MM.1S (cell line): ENCODE measurements around the gene CCNA1.

Source experiments
- DNase-seq: peaks from one replicate; pipeline ENCODE4 v3.0.0-alpha.2; 2015
- H2AFZ ChIP-seq: fragments of 300-600 bp; sonication (generic); 2 replicates; pipeline ENCODE4 v1.6.0; 2016; ENCODE audit warnings: antibody characterized with exemption, low read length
- H3F3A ChIP-seq: fragments of 300-600 bp; sonication (generic); 2 replicates; pipeline ENCODE4 v1.6.1; 2016; ENCODE audit warnings: mild to moderate bottlenecking, antibody characterized with exemption, low read length, moderate library complexity, mixed read lengths; ENCODE audit not compliant: insufficient read depth
- H3K27ac ChIP-seq: fragments of 300-600 bp; sonication (generic); 2 replicates; pipeline ENCODE4 v1.5.1; 2016; ENCODE audit warnings: mild to moderate bottlenecking, low read length
- H3K27me3 ChIP-seq: fragments of 300-600 bp; sonication (generic); replicated peaks from 2 replicates; pipeline ENCODE4 v1.6.0; 2016; ENCODE audit warnings: low read length; ENCODE audit not compliant: insufficient read depth
- H3K36me3 ChIP-seq: fragments of 300-600 bp; sonication (generic); replicated peaks from 2 replicates; pipeline ENCODE4 v1.6.1; 2016; ENCODE audit warnings: mild to moderate bottlenecking, low read length, mixed read lengths; ENCODE audit not compliant: insufficient read depth
- H3K4me1 ChIP-seq: fragments of 300-600 bp; sonication (generic); 2 replicates; pipeline ENCODE4 v1.6.1; 2016; ENCODE audit warnings: low read length, mixed read lengths
- H3K4me2 ChIP-seq: fragments of 300-600 bp; sonication (generic); 2 replicates; pipeline ENCODE4 v1.6.0; 2016; ENCODE audit warnings: low read depth, low read length
- H3K4me3 ChIP-seq: fragments of 300-600 bp; sonication (generic); 2 replicates; pipeline ENCODE4 v1.5.1; 2016; ENCODE audit warnings: low read length, mixed read lengths
- H3K79me2 ChIP-seq: fragments of 300-600 bp; sonication (generic); 2 replicates; pipeline ENCODE4 v1.6.1; 2016; ENCODE audit warnings: mixed run types, low read length, mixed read lengths
- H3K9ac ChIP-seq: fragments of 300-600 bp; sonication (generic); 2 replicates; pipeline ENCODE4 v1.6.1; 2016; ENCODE audit warnings: low read length, mixed read lengths
- H3K9me2 ChIP-seq: fragments of 300-600 bp; sonication (generic); replicated peaks from 2 replicates; pipeline ENCODE4 v1.6.1; 2016; ENCODE audit warnings: mild to moderate bottlenecking, low read length, mixed read lengths; ENCODE audit not compliant: insufficient read depth
- H3K9me3 ChIP-seq: fragments of 300-600 bp; sonication (generic); replicated peaks from 2 replicates; pipeline ENCODE4 v1.6.1; 2016; ENCODE audit warnings: mild to moderate bottlenecking, low read length, mixed read lengths; ENCODE audit not compliant: insufficient read depth
- H4K20me1 ChIP-seq: fragments of 300-600 bp; sonication (generic); 2 replicates; pipeline ENCODE4 v1.6.1; 2016; ENCODE audit warnings: mild to moderate bottlenecking, low read length, moderate library complexity, mixed read lengths; ENCODE audit not compliant: insufficient read depth
- CTCF ChIP-seq: fragments of 300-600 bp; sonication (generic); IDR thresholded peaks from 2 replicates; pipeline ENCODE4 v1.5.1; 2016; ENCODE audit warnings: antibody characterized with exemption, low read length, mixed read lengths
- EZH2 ChIP-seq: fragments of 300-600 bp; sonication (generic); optimal IDR thresholded peaks from 2 replicates; pipeline ENCODE3; 2017; ENCODE audit warnings: low read depth, mild to moderate bottlenecking, antibody characterized with exemption, low read length, mixed read lengths
- EZH2phosphoT487 ChIP-seq: fragments of 300-600 bp; sonication (generic); IDR thresholded peaks from 2 replicates; pipeline ENCODE4 v1.6.1; 2018; ENCODE audit warnings: antibody characterized with exemption, low read length

CCNA1 gene

GRCh38 chr13:36476661-36477060 is 44.4 kb downstream of the CCNA1 start:
- Histone ChIP-seq H3K27me3 (no peaks in the 10 kb centered on the region), H3K4me1 (no peaks in the 10 kb centered on the region), H3K9me3 (no peaks in the 10 kb centered on the region), H3K4me3 (no peak overlapping the region), H2AFZ (no peak overlapping the region), H3K9ac (no peak overlapping the region), H4K20me1 (no peaks in the 10 kb centered on the region), H3F3A (no peaks in the 10 kb centered on the region), H3K36me3 (no peaks in the 10 kb centered on the region), H3K27ac (no peak overlapping the region), H3K79me2 (no peaks in the 10 kb centered on the region), H3K9me2 (no peaks in the 10 kb centered on the region), H3K4me2 (no peak overlapping the region)
- TF ChIP-seq EZH2phosphoT487 (no peak), EZH2 (no peak), CTCF (no peak)
- no peak for DNase-seq

GRCh38 chr13:36480726-36481427 is 48.6 kb downstream of the CCNA1 start:
- no peak overlapping the region for H3K9ac ChIP-seq
- H3K36me3 ChIP-seq, result no peaks in the 10 kb centered on the region
- no peaks in the 10 kb centered on the region for H3F3A ChIP-seq
- H3K27ac ChIP-seq, result no peak overlapping the region
- TF ChIP-seq EZH2 (no peak), EZH2phosphoT487 (no peak), CTCF (no peak)
- H3K4me3 ChIP-seq, result no peak overlapping the region
- no peaks in the 10 kb centered on the region for H3K27me3 ChIP-seq
- no peaks in the 10 kb centered on the region for H3K9me3 ChIP-seq
- H4K20me1 ChIP-seq, result no peaks in the 10 kb centered on the region
- H3K9me2 ChIP-seq, result no peaks in the 10 kb centered on the region
- H3K79me2 ChIP-seq, result no peaks in the 10 kb centered on the region
- H3K4me1 ChIP-seq, result no peaks in the 10 kb centered on the region
- H3K4me2 ChIP-seq, result no peak overlapping the region
- DNase-seq, result no peak
- H2AFZ ChIP-seq, result no peak overlapping the region

- Histone ChIP-seq H2AFZ (no peak overlapping the region), H3K9me3 (no peaks in the 10 kb centered on the region), H3K4me2 (no peak overlapping the region), H4K20me1 (no peaks in the 10 kb centered on the region), H3K27ac (no peak overlapping the region), H3K27me3 (no peaks in the 10 kb centered on the region), H3K79me2 (no peaks in the 10 kb centered on the region), H3K4me3 (no peak overlapping the region), H3F3A (no peaks in the 10 kb centered on the region), H3K9me2 (no peaks in the 10 kb centered on the region), H3K9ac (no peak overlapping the region), H3K36me3 (no peaks in the 10 kb centered on the region), H3K4me1 (no peaks in the 10 kb centered on the region)
- TF ChIP-seq EZH2 (no peak), EZH2phosphoT487 (no peak), CTCF (no peak)
- no peak for DNase-seq
These were observed 57.8 kb downstream of the CCNA1 start for GRCh38 chr13:36490055-36490454.
